Smooth muscle cell (in vitro differentiated cells): Measurements from ENCODE around the gene NACA. TPM values are rescaled to one million over a fixed set of nuclear protein-coding genes. Genes with fewer than 3 reads are reported as not detected.

Experiments used
- DNase-seq: peaks from one replicate; lab custom pipeline; 2025; ENCODE audit not compliant: unreplicated experiment; lab: John Stamatoyannopoulos, UW
- H2AFZ ChIP-seq: fragments of 200-600 bp; sonication (generic); 2 replicates; pipeline ENCODE4 v1.6.0; 2016; ENCODE audit warnings: antibody characterized with exemption, low read depth, mild to moderate bottlenecking
- H3F3A ChIP-seq: fragments of 200-600 bp; sonication (generic); 2 replicates; pipeline ENCODE4 v1.6.0; 2017; ENCODE audit warnings: antibody characterized with exemption, low read depth
- H3K27ac ChIP-seq: fragments of 200-600 bp; sonication (generic); 2 replicates; pipeline ENCODE4 v1.5.1; 2016; ENCODE audit warnings: low read depth, mild to moderate bottlenecking
- H3K27me3 ChIP-seq: fragments of 200-600 bp; sonication (generic); 2 replicates; pipeline ENCODE4 v1.6.1; 2016; ENCODE audit warnings: low read depth, mild to moderate bottlenecking
- H3K36me3 ChIP-seq: fragments of 200-600 bp; sonication (generic); 2 replicates; pipeline ENCODE4 v1.5.1; 2016; ENCODE audit warnings: low read depth
- H3K4me1 ChIP-seq: fragments of 200-600 bp; sonication (generic); 2 replicates; pipeline ENCODE4 v1.5.1; 2016; ENCODE audit warnings: low read depth
- H3K4me2 ChIP-seq: fragments of 200-600 bp; sonication (generic); 2 replicates; pipeline ENCODE4 v1.6.0; 2016; ENCODE audit warnings: mild to moderate bottlenecking
- H3K4me3 ChIP-seq: fragments of 200-600 bp; sonication (generic); 2 replicates; pipeline ENCODE4 v1.5.1; 2016; ENCODE audit warnings: mild to moderate bottlenecking
- H3K79me2 ChIP-seq: fragments of 200-600 bp; sonication (generic); 2 replicates; pipeline ENCODE4 v1.6.0; 2016; ENCODE audit warnings: low read depth, mild to moderate bottlenecking
- H3K9ac ChIP-seq: fragments of 200-600 bp; sonication (generic); 2 replicates; pipeline ENCODE4 v1.6.0; 2016; ENCODE audit warnings: low read depth
- H3K9me3 ChIP-seq: fragments of 200-600 bp; sonication (generic); replicated peaks from 2 replicates; pipeline ENCODE4 v1.5.1; 2016; ENCODE audit warnings: low read depth
- H4K20me1 ChIP-seq: fragments of 200-600 bp; sonication (generic); 2 replicates; pipeline ENCODE4 v1.6.0; 2016; ENCODE audit warnings: low read depth
- WGBS: methylation state at CpG from one replicate; pipeline ENCODE4 v1.1.7; 2016; ENCODE audit warnings: low lambda C conversion rate; 5-methylcytosine and 5-hydroxymethylcytosine counted together
- polyA plus RNA-seq: library from polyadenylated mRNA; unstranded; fragments of >200 nt; fragmentation: Nextera tagmentation; extraction: Ambion mirVana; gene quantifications from 2 replicates; pipeline ENCODE4 v1.2.1, GENCODE V29; 2016
- total RNA-seq: library from RNA; depleted of rRNA; stranded (reverse); fragments of >200 nt; gene quantifications from 2 replicates; pipeline ENCODE4 v1.2.3, GENCODE V29; 2014
- TF ChIP-seq, protein P1 (sequence below): fragments of 200-600 bp; sonication (generic); IDR thresholded peaks from 2 replicates; pipeline ENCODE4 v1.5.1; 2017; ENCODE audit warnings: borderline replicate concordance, mild to moderate bottlenecking, antibody characterized with exemption; ENCODE audit not compliant: insufficient read depth, poor library complexity, severe bottlenecking

Gene NACA
- total and polyA plus RNA-seq, 2 experiments from 2014 or later, result 625 to 906 TPM

DNA sequence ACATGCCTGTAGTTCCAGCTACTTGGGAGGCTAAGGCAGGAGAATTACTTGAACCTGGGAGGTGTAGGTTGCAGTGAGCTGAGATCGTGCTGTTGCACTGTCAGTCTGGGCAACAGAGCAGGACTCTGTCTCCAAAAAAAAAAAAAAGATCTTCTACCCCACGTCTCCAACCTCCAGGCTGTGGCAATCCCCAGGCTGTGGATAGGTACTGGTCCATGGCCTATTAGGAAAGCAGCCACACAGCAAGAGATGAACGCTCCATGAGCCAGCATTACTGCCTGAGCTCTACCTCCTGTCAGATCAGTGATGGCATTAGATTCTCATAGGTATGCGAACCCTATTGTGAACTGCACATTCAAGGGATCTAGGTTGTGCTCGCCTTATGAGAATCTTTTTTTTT lies 30.9 kb downstream of the NACA start:
- no peak for DNase-seq
- Histone ChIP-seq H3K4me3 (no peak overlapping the region), H3K27ac (no peak overlapping the region), H4K20me1 (no peaks in the 10 kb centered on the region), H3K4me2 (no peak overlapping the region), H3K36me3 (no peaks in the 10 kb centered on the region), H3K79me2 (no peaks in the 10 kb centered on the region), H3F3A (peaks cover 12% of the 10 kb centered on the region), H3K9ac (no peak overlapping the region), H3K27me3 (no peaks in the 10 kb centered on the region), H3K4me1 (peaks cover 5% of the 10 kb centered on the region), H3K9me3 (no peaks in the 10 kb centered on the region), H2AFZ (no peak overlapping the region)
- WGBS, result 89% methylated on average over 5 of the region's 5 CpGs
- TF ChIP-seq, protein P1, sequence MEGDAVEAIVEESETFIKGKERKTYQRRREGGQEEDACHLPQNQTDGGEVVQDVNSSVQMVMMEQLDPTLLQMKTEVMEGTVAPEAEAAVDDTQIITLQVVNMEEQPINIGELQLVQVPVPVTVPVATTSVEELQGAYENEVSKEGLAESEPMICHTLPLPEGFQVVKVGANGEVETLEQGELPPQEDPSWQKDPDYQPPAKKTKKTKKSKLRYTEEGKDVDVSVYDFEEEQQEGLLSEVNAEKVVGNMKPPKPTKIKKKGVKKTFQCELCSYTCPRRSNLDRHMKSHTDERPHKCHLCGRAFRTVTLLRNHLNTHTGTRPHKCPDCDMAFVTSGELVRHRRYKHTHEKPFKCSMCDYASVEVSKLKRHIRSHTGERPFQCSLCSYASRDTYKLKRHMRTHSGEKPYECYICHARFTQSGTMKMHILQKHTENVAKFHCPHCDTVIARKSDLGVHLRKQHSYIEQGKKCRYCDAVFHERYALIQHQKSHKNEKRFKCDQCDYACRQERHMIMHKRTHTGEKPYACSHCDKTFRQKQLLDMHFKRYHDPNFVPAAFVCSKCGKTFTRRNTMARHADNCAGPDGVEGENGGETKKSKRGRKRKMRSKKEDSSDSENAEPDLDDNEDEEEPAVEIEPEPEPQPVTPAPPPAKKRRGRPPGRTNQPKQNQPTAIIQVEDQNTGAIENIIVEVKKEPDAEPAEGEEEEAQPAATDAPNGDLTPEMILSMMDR, result no peak

DNA sequence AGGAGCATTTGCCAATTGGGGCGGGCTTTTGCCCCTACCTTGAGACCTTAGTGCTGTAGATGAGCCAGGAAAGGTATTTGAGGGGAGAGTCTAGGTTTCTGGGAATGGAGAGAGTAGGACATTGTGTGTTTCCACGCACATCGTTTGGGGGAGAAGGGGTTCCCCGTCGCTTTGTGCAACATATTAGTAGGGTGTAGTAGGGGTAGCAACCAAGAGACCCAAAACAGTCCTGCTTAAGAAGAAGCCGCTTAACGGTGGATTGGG lies 36.3 kb downstream of the NACA start:
- peak overlapping the region; percentile 72 for H2AFZ ChIP-seq
- H4K20me1 ChIP-seq, result peaks cover 37% of the 10 kb centered on the region
- no peaks in the 10 kb centered on the region for H3K27me3 ChIP-seq
- H3K4me2 ChIP-seq, result peak overlapping the region; percentile 92
- H3K4me3 ChIP-seq, result peak overlapping the region; percentile 92
- TF ChIP-seq, protein P1, result no peak
- no peaks in the 10 kb centered on the region for H3K36me3 ChIP-seq
- peaks cover 16% of the 10 kb centered on the region for H3K4me1 ChIP-seq
- DNase-seq, result no peak
- H3K27ac ChIP-seq, result peak overlapping the region; percentile 99
- H3F3A ChIP-seq, result peaks cover 9% of the 10 kb centered on the region
- H3K9ac ChIP-seq, result peak overlapping the region; percentile 75
- no peaks in the 10 kb centered on the region for H3K9me3 ChIP-seq
- H3K79me2 ChIP-seq, result peaks cover 40% of the 10 kb centered on the region
- WGBS, result 2% methylated on average over 7 of the region's 7 CpGs

GRCh38 chr12:56688129-56688845 lies 36.8 kb downstream of the NACA start, which contains the start of gene PTGES3:
TSS of gene PTGES3 (minus strand) at chr12:56688284. CDS start at chr12:56687999, 285 bp downstream.
- under 1% methylated on average over 63 of the region's 64 CpGs for WGBS
- peak within 1 kb of the TSS; percentile 97 for H3K9ac ChIP-seq

More at GRCh38 chr12:56688129-56688845, 36.8 kb downstream of the NACA start, which contains the start of gene PTGES3:
- Histone ChIP-seq H3K9me3 (no peaks in the 10 kb centered on the region), H3K4me1 (peaks cover 16% of the 10 kb centered on the region), H3F3A (peaks cover 9% of the 10 kb centered on the region), H3K27me3 (no peaks in the 10 kb centered on the region), H4K20me1 (peaks cover 40% of the 10 kb centered on the region), H3K4me2 (peak within 1 kb of the TSS; percentile 96), H3K27ac (peak within 1 kb of the TSS; percentile 99), H3K4me3 (peak within 1 kb of the TSS; percentile 92), H3K36me3 (no peaks in the 10 kb centered on the region), H3K79me2 (peaks cover 45% of the 10 kb centered on the region), H2AFZ (peak within 1 kb of the TSS; percentile 74)
- TF ChIP-seq, protein P1, result no peak
- DNase-seq, result peak; percentile 95
